GM21723 (cell line): ENCODE measurements around the gene F7.

ENCODE experiments used
- ATAC-seq: cut with Tn5 transposase; IDR thresholded peaks from one replicate; pipeline ENCODE4 v1.9.1; 2021; ENCODE audit warnings: mild to moderate bottlenecking, moderate library complexity; ENCODE audit not compliant: unreplicated experiment

Gene F7

GRCh38 chr13:113129921-113130750 is 24.5 kb downstream of the F7 start:
- no peak for ATAC-seq

DNA sequence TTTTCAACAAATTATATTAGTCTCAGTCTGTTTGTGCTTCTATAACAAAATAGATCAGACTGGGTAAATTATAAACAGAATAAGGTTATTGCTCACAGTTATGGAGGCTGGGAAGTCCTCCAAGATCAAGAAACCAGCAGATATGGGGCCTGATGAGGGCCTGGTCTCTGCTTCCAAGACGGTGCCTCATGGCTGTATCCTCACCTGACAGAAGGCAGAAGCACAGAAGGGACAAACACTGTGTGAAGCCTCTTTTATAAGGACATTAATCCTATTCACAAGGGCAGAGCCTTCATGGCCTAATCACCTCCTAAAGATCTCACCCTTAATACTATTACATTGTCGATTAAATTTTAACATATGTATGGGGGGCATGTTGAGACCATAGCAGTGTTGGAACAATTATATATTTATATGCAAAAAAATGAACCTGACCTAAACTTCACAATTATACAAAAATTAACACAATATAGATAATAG is 29.7 kb downstream of the F7 start:
- no peak for ATAC-seq

- ATAC-seq, result no peak
Observed at GRCh38 chr13:113137691-113138298, 32.2 kb downstream of the F7 start.

DNA sequence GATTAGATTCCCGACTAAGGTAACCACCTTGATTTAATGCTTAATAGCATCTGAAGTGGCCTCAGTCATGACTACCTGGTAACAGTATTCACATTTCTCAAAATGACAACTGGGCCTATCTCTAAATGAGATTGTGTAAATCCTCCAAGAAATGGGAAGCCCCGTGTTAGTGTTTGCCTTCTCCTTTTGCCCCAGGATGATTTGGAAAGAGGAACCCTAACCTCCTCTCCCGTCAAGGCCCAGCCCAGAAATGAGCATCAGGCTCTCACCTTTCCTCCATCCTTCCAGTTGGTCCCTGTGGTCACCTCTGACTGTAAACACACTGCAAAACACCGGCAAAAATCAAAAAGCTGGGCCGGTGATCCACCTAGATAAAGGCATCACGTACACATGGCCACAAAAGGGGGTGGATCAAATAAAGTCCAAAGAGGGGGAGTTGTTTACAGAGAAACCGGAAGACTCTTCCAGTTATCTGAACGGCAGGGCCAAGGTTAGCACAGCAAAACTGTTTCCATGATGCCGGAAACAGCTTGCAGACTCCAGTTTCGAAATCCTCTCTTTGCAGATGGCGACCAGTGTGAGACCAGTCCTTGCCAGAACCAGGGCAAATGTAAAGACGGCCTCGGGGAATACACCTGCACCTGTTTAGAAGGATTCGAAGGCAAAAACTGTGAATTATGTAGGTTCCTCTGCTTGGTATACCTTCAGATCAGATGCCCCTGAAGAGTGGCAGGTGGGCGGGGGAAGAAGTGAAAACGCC is 33.4 kb downstream of the F7 start:
- ATAC-seq, result no peak

GRCh38 chr13:113139577-113139976 is 34.0 kb downstream of the F7 start:
- ATAC-seq, result no peak

DNA sequence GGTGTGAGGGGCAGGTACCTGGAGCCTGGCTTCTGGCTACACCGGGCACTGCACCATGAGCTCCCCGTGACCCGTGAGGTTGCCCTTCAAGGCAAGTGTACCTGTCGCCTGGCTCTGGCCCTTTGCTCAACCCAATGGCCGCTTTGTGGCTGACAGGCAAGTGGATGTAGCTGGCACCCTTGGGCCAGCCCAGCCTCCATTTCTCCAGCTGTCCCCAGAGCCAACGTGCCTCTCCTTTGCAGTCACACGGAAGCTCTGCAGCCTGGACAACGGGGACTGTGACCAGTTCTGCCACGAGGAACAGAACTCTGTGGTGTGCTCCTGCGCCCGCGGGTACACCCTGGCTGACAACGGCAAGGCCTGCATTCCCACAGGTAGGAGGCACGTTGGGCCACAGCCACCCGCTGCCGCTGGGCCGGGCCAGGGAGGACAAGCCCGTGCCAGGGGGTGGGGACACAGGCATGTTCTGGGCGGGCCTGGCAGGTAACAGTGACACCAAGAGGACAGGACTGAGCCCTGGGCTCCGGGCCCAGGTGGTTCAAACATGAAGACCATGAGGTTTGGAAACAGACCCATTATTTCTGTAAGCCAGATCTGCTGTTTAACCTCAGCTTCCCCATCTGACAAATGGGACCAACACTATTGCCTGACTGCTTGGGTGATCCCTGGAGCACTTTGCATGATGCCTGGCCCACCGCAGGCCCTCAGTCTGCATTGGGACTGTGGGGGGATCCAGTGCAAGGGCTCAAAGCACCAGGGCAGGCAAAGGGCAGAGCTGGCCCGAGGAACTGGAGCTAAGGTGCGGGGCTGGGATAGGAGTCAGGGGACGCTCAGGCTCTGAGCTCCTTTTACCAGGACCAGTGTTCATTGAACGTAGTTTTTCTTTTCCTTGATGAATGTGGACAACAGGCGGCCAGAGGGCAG is 35.3 kb downstream of the F7 start:
- no peak for ATAC-seq

DNA sequence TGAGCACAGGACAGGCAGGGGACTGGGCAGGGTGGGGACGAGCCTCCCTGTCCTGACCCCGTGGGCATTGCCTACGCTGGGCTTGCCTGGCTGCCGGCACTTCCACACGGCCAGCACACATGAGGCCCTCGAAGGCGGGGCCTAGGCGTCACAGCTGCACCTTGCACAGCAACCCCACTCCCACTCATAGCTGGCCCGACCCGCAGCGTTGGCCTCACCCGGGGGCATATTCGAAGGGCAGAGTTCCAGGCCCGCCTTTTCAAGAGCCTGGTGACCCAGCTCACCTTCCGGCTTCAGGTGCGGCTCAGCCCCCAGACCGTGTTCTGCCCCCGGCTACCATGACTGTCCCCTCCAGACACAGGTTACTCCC is 36.0 kb downstream of the F7 start:
- ATAC-seq, result no peak

DNA sequence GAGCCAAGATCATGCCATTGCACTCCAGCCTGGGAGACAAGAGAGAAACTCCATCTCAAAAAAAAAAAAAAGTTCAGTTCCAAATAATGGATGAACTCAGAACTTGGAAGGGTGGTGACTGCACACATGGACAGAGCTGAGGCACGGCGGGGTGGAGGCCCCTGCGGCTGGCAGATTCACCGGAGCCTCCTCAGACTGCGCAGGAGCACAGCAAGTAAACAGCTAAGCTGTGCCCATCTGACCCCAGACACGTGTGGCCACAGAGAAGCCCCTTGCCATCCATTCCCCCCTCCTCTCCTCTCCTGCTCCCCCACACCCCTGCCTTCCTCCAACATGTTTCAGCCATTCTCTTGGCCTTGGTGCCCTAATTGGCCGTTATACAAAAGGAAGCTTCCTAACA is 37.3 kb downstream of the F7 start:
- ATAC-seq, result no peak

DNA sequence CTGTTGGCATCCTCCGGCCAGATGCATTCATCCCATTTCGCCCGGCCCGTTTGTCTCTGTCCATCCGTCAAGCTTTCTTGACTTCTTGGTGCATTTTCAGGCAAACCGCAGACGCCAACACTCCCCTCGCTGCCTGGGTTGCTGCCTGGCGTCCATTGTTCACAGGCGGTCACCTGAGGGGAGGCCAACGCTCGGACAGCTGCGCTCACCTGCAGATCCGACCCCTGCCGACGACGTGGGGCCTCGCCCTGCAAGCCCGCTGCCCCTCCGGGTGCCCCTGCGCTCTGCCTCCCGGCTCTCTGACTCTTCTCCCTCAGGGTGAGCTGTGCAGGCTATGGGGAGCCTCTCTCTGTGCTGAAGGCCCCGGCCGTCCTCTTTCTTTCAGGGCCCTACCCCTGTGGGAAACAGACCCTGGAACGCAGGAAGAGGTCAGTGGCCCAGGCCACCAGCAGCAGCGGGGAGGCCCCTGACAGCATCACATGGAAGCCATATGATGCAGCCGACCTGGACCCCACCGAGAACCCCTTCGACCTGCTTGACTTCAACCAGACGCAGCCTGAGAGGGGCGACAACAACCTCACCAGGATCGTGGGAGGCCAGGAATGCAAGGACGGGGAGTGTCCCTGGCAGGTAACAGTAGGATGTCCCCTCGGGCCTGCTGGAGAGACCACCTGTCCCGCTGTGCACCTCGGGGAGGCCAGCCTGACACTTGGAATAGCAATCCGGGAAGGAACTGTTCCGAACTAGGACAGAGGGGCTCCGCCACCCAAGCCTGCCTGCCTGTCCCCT is 38.1 kb downstream of the F7 start:
- ATAC-seq, result no peak

- no peak for ATAC-seq
Observed at GRCh38 chr13:113144255-113144629, 38.7 kb downstream of the F7 start.

DNA sequence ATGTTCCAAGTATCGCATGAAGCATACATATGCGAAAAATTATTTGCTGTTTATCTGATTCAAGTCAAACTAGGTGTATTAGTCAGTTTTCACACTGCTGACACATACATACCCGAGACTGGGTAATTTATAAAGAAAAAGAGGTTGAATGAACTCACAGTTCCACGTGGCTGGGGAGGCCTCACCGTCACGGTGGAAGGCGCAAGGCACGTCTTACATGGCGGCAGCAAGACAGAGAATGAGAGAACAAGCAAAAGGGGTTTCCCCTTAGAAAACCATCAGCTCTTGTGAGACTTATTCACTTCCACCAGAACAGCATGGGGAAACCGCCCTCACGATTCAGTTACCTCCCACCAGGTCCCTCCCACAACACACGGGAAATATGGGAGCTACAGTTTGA is 39.9 kb downstream of the F7 start:
- no peak for ATAC-seq

DNA sequence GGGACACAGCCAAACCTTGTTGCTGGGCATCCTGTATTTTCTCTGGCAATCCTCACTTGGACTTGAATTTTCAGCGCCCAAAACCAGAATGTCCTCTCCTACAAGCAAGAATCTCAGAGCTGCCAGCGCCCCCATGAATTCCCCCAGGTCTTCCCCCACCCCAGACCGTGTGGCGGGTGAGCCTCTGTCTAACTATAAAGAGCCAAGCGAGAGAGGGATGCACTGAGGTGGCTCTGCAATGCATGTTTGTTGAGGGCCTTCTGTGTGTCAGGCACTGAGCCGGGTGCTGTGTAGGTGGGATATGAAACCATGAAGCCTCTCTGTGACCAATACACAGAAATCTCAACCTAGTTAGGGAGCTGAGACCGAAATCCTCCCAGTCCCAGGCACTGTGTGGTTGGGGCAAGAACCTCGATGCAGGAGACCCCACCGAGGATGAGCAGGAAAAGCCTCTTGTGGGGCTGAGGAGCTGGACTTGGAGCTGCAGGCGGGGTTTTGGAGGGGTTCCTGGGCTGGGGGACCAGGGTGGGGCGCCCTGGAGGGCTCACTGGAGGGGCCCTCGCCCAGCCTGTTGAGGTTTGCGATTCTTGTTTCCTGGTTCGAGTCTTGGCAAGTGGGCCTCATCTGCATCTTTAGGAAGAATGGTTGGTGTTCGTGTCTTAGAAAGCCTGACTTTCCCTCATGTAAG is 40.5 kb downstream of the F7 start:
- no peak for ATAC-seq

GRCh38 chr13:113146750-113147149 is 41.2 kb downstream of the F7 start:
- no peak for ATAC-seq

GRCh38 chr13:113147206-113147605 is 41.6 kb downstream of the F7 start:
- ATAC-seq, result no peak

GRCh38 chr13:113148407-113148806 is 42.8 kb downstream of the F7 start:
- ATAC-seq, result no peak

DNA sequence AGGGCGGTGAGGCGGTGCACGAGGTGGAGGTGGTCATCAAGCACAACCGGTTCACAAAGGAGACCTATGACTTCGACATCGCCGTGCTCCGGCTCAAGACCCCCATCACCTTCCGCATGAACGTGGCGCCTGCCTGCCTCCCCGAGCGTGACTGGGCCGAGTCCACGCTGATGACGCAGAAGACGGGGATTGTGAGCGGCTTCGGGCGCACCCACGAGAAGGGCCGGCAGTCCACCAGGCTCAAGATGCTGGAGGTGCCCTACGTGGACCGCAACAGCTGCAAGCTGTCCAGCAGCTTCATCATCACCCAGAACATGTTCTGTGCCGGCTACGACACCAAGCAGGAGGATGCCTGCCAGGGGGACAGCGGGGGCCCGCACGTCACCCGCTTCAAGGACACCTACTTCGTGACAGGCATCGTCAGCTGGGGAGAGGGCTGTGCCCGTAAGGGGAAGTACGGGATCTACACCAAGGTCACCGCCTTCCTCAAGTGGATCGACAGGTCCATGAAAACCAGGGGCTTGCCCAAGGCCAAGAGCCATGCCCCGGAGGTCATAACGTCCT is 43.4 kb downstream of the F7 start:
- ATAC-seq, result no peak

DNA sequence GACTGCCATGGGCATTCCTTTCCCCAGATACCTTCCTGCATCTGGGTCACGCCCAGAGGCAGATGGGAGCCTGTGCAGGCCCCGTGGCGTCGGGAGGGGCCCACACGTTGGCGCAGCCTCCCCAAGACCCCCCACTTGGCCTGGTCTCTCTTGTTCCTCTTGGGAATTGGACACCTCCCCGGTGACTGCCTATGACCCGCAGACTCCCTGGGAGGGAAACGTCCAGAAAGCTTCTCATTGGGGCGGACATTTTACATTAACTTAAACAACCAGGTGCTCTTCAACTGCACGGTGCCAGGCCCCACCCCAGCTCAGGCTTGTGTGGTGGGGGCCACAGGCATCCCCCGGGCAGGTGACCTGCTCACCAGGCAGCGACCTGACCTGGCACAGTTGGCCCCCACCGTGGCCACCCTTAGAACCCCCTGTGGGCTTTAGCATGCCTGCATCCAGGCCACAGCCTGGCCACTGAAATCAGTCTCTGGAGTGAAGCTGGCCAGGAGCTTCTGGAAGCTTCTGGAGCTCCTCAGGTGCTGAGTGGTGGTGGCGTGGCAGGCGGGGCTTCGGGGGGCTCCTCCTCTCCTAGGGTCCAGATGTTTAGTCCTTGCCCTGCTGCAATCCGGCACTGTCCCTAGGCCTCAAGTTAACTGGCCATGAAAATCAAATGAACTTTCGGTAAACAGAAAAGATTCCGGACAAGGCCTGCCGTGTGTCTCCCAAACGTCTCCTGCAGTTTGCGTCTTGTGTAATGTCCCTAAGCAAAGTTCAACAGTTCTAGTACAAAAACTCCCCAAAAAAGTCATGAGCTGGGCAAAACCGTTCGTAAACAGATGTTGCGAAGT is 44.3 kb downstream of the F7 start:
- ATAC-seq, result no peak
